Activated T-cell treated with anti-CD3 and anti-CD28 coated beads, Interleukin-2, amount 50 U/mL, for 72 hours (primary cell): ENCODE measurements around the gene FBXO42. TPM values are rescaled to one million over a fixed set of nuclear protein-coding genes. Genes with fewer than 3 reads are reported as not detected.

ENCODE experiments used
- ATAC-seq, 2 donors: fragments of 150-1000 bp; cut with Tn5 transposase; replicated peaks in 1 of 2; 2 replicates each; pipeline ENCODE4 v1.10.0; 2021; ENCODE audit warnings: moderate library complexity in 2 of 2, mild to moderate bottlenecking in 1 of 2
- DNase-seq, 2 donors: peaks; one replicate each; pipeline ENCODE4 v3.0.0; 2021 to 2022; ENCODE audit warnings: mixed read lengths in 1 of 2
- H3K27ac Mint-ChIP-seq: one replicate; pipeline ENCODE4 v1.8.0; 2022; ENCODE audit warnings: mild to moderate bottlenecking, moderate library complexity, mixed read lengths
- H3K27me3 Mint-ChIP-seq: one replicate; pipeline ENCODE4 v1.8.0; 2022; ENCODE audit warnings: low read depth, mixed read lengths
- H3K36me3 Mint-ChIP-seq, 2 donors: one replicate each; pipeline ENCODE4 v1.8.0; 2022; ENCODE audit warnings: mixed read lengths in 2 of 2, mild to moderate bottlenecking in 1 of 2; ENCODE audit not compliant: insufficient read depth in 2 of 2
- H3K4me1 Mint-ChIP-seq: one replicate; pipeline ENCODE4 v1.8.0; 2022; ENCODE audit warnings: low read depth, mixed read lengths
- H3K4me3 Mint-ChIP-seq, 2 donors: one replicate each; pipeline ENCODE4 v1.8.0; 2022; ENCODE audit warnings: mild to moderate bottlenecking in 2 of 2, mixed read lengths in 2 of 2, moderate library complexity in 2 of 2
- H3K9me3 Mint-ChIP-seq, 2 donors: one replicate each; pipeline ENCODE4 v1.8.0; 2022; ENCODE audit warnings: mixed read lengths in 2 of 2
- total RNA-seq, 2 donors: library from RNA; stranded (reverse); gene quantifications; one replicate each; pipeline ENCODE4 v1.2.3, GENCODE V29; 2022

Gene FBXO42
- total RNA-seq, 2 donors from 2014 or later: 18.2 to 23.7 TPM

GRCh38 chr1:16338961-16339360 lies 13.3 kb downstream of the FBXO42 start:
- H3K9me3 Mint-ChIP-seq: no peaks in the 10 kb centered on the region

GRCh38 chr1:16334655-16335340 lies 17.5 kb downstream of the FBXO42 start:
- no peak for DNase-seq
- Mint-ChIP-seq H3K27me3 (no peaks in the 10 kb centered on the region), H3K9me3 (no peaks in the 10 kb centered on the region), H3K27ac (peak overlapping the region; percentile 38), H3K36me3 (no peaks in the 10 kb centered on the region), H3K4me1 (peaks cover 20% of the 10 kb centered on the region), H3K4me3 (no peak overlapping the region)
- no peak for ATAC-seq

More at GRCh38 chr1:16338961-16339360, 13.3 kb downstream of the FBXO42 start:
- H3K4me3 Mint-ChIP-seq: no peak overlapping the region
- no peak overlapping the region for H3K27ac Mint-ChIP-seq
- ATAC-seq (no peak), DNase-seq (no peak)
- peaks cover 0 to 2% of the 10 kb centered on the region in 2 donors for H3K36me3 Mint-ChIP-seq
- H3K27me3 Mint-ChIP-seq: no peaks in the 10 kb centered on the region
- H3K4me1 Mint-ChIP-seq: peaks cover 20% of the 10 kb centered on the region

- H3K27me3 Mint-ChIP-seq: no peaks in the 10 kb centered on the region
- H3K36me3 Mint-ChIP-seq: peaks cover 4 to 5% of the 10 kb centered on the region in 2 donors
- H3K9me3 Mint-ChIP-seq: no peaks in the 10 kb centered on the region
- H3K4me1 Mint-ChIP-seq: peaks cover 6% of the 10 kb centered on the region
- no peak overlapping the region for H3K4me3 Mint-ChIP-seq
- no peak for ATAC-seq
- H3K27ac Mint-ChIP-seq: peak overlapping the region; percentile 56
- DNase-seq: no peak
These were observed 25.4 kb downstream of the FBXO42 start for GRCh38 chr1:16326833-16327404.

- DNase-seq (no peak), ATAC-seq (no peak)
- no peak overlapping the region for H3K27ac Mint-ChIP-seq
- H3K27me3 Mint-ChIP-seq: no peaks in the 10 kb centered on the region
- H3K4me3 Mint-ChIP-seq: no peak overlapping the region
- peaks cover 7% of the 10 kb centered on the region for H3K4me1 Mint-ChIP-seq
- H3K36me3 Mint-ChIP-seq: peaks cover 4 to 5% of the 10 kb centered on the region in 2 donors
- no peaks in the 10 kb centered on the region for H3K9me3 Mint-ChIP-seq
These were observed 27.8 kb downstream of the FBXO42 start for GRCh38 chr1:16324456-16324890.

- Mint-ChIP-seq H3K27ac (no peak overlapping the region), H3K4me3 (no peak overlapping the region), H3K9me3 (no peaks in the 10 kb centered on the region), H3K4me1 (peaks cover 5% of the 10 kb centered on the region), H3K27me3 (no peaks in the 10 kb centered on the region), H3K36me3 (peaks cover 0 to 2% of the 10 kb centered on the region in 2 donors)
- DNase-seq: no peak
- no peak for ATAC-seq
These were observed 31.0 kb downstream of the FBXO42 start for GRCh38 chr1:16321176-16321867.

GRCh38 chr1:16318555-16318954 lies 33.7 kb downstream of the FBXO42 start:
- H3K9me3 Mint-ChIP-seq: no peaks in the 10 kb centered on the region
- ATAC-seq (no peak), DNase-seq (no peak)
- peaks cover 5% of the 10 kb centered on the region for H3K4me1 Mint-ChIP-seq
- H3K36me3 Mint-ChIP-seq: peaks cover 0 to 2% of the 10 kb centered on the region in 2 donors
- H3K27me3 Mint-ChIP-seq: no peaks in the 10 kb centered on the region
- no peak overlapping the region for H3K27ac Mint-ChIP-seq
- no peak overlapping the region for H3K4me3 Mint-ChIP-seq

- H3K27me3 Mint-ChIP-seq: no peaks in the 10 kb centered on the region
- no peak overlapping the region for H3K4me3 Mint-ChIP-seq
- peaks cover 5% of the 10 kb centered on the region for H3K4me1 Mint-ChIP-seq
- H3K36me3 Mint-ChIP-seq: peaks cover 1 to 4% of the 10 kb centered on the region in 2 donors
- no peak overlapping the region for H3K27ac Mint-ChIP-seq
- H3K9me3 Mint-ChIP-seq: no peaks in the 10 kb centered on the region
- ATAC-seq (no peak), DNase-seq (no peak)
These were observed 36.8 kb downstream of the FBXO42 start for GRCh38 chr1:16315437-16315836.

- peaks cover 4 to 22% of the 10 kb centered on the region in 2 donors for H3K36me3 Mint-ChIP-seq
- no peak overlapping the region for H3K4me3 Mint-ChIP-seq
- H3K27me3 Mint-ChIP-seq: no peaks in the 10 kb centered on the region
- H3K9me3 Mint-ChIP-seq: no peaks in the 10 kb centered on the region
- DNase-seq: no peak
- no peak for ATAC-seq
- H3K4me1 Mint-ChIP-seq: no peaks in the 10 kb centered on the region
- no peak overlapping the region for H3K27ac Mint-ChIP-seq
These were observed 45.1 kb downstream of the FBXO42 start for GRCh38 chr1:16307222-16307621.

- ATAC-seq: no peak
- no peaks in the 10 kb centered on the region for H3K4me1 Mint-ChIP-seq
- no peak for DNase-seq
- no peaks in the 10 kb centered on the region for H3K27me3 Mint-ChIP-seq
- no peak overlapping the region for H3K4me3 Mint-ChIP-seq
- no peak overlapping the region for H3K27ac Mint-ChIP-seq
- H3K36me3 Mint-ChIP-seq: peaks cover 4 to 22% of the 10 kb centered on the region in 2 donors
- H3K9me3 Mint-ChIP-seq: no peaks in the 10 kb centered on the region
These were observed 49.3 kb downstream of the FBXO42 start for GRCh38 chr1:16302709-16303627.

- DNase-seq (no peak), ATAC-seq (no peak)
- no peaks in the 10 kb centered on the region for H3K9me3 Mint-ChIP-seq
- H3K4me1 Mint-ChIP-seq: no peaks in the 10 kb centered on the region
- no peaks in the 10 kb centered on the region for H3K27me3 Mint-ChIP-seq
- H3K27ac Mint-ChIP-seq: no peak overlapping the region
- peaks cover 2 to 11% of the 10 kb centered on the region in 2 donors for H3K36me3 Mint-ChIP-seq
- no peak overlapping the region for H3K4me3 Mint-ChIP-seq
These were observed 51.8 kb downstream of the FBXO42 start for GRCh38 chr1:16300436-16300835.

- Mint-ChIP-seq H3K9me3 (no peaks in the 10 kb centered on the region), H3K27ac (no peak overlapping the region), H3K4me3 (no peak overlapping the region), H3K4me1 (no peaks in the 10 kb centered on the region), H3K27me3 (no peaks in the 10 kb centered on the region), H3K36me3 (peaks cover 2 to 17% of the 10 kb centered on the region in 2 donors)
- ATAC-seq (no peak), DNase-seq (no peak)
These were observed 53.6 kb downstream of the FBXO42 start for GRCh38 chr1:16298653-16299052.

- peaks cover 0 to 8% of the 10 kb centered on the region in 2 donors for H3K36me3 Mint-ChIP-seq
- no peak overlapping the region for H3K27ac Mint-ChIP-seq
- no peaks in the 10 kb centered on the region for H3K9me3 Mint-ChIP-seq
- ATAC-seq (no peak), DNase-seq (no peak)
- no peaks in the 10 kb centered on the region for H3K27me3 Mint-ChIP-seq
- no peak overlapping the region for H3K4me3 Mint-ChIP-seq
- H3K4me1 Mint-ChIP-seq: no peaks in the 10 kb centered on the region
These were observed 55.6 kb downstream of the FBXO42 start for GRCh38 chr1:16296643-16297042.
